ENCODE results near the gene CLPTM1L. TPM values are rescaled to one million over a fixed set of nuclear protein-coding genes. Genes with fewer than 3 reads are reported as not detected.

Gene CLPTM1L
- total RNA-seq, 2 experiments from 2014 or later = 47.2 to 47.4 TPM

DNA sequence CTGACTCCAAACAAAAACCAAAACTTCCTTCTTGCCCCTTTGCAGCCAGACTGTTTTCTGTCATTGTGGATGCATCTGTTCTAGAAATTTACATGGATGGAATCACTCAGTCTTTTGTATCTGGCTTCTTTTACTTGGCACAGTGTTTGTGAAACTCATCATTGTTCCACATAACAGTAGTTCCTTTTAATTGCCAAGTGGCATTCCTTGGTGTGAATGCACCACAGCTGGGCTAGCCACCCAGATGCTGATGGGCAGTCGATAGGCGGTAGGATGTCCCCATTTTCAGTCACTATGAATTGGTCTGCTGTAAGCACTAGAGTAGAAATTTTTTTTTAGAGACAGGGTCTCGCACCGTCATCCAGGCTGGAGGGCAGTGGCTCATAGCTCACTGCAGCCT is 6.3 kb upstream of the CLPTM1L start:
- Mint-ChIP-seq H3K9me3 (no peaks in the 10 kb centered on the region), H3K4me3 (no peak overlapping the region), H3K4me1 (ENCODE audit: low read depth) (peaks cover 3% of the 10 kb centered on the region), H3K36me3 (ENCODE audit: low read depth) (no peaks in the 10 kb centered on the region), H3K27ac (no peak overlapping the region), H3K27me3 (no peaks in the 10 kb centered on the region)
- Histone ChIP-seq H3K27ac (ENCODE audit: low read depth in 1 of 2, low read length in 2 of 2) (no peak overlapping the region), H3K36me3 (ENCODE audit: insufficient read depth, low read length) (no peaks in the 10 kb centered on the region), H3K4me3 (ENCODE audit: low read length) (no peak overlapping the region), H3K27me3 (ENCODE audit: control insufficient read depth in 1 of 2, insufficient read depth in 2 of 2, low read length in 2 of 2) (peaks cover 0 to 2% of the 10 kb centered on the region in 2 experiments), H3K4me1 (ENCODE audit: insufficient read depth, low read length) (peaks cover 3% of the 10 kb centered on the region), H3K9me3 (ENCODE audit: control insufficient read depth in 1 of 2, insufficient read depth in 1 of 2, low read length in 2 of 2) (no peaks in the 10 kb centered on the region)
- CTCF ChIA-PET = no interaction called here
- no peak for TF ChIP-seq CTCF (IDR thresholded peaks at IDR 0.05)
- ATAC-seq (ENCODE audit: poor library complexity) = no peak
- DNase-seq = no peak
- POLR2A ChIA-PET = interaction anchor here (0.7 to 1.2 kb wide), 2 partner anchors 35 to 41 kb away, joined by 3 to 4 read pairs; no protein-coding TSS in a partner anchor
- intact Hi-C loops (cut with DNase I, micrococcal nuclease) = no loop called here

DNA sequence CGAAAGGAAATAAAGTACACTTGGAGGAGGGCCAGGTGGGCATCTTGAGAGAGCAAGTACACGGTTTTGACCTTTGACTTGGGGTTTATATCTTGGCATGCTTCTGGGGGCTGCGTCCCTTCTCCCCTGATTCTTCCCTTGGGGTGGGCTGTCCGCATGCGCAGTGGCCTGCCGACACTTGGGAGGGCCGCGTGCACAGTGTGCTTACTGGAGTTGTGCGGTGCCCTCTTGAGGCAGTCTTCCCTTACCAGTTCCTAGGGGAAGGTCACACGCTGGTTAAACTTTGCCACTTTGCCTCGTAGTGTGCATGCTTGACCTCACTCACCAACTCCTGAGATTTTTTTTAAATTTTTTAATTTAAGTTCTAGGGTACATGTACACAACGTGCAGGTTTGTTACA is 4.3 kb upstream of the CLPTM1L start:
- peaks cover under 1% of the 10 kb centered on the region for H3K36me3 Mint-ChIP-seq (ENCODE audit: low read depth)
- TF ChIP-seq CTCF (IDR thresholded peaks at IDR 0.05) = no peak
- POLR2A ChIA-PET = no interaction called here

GRCh38 chr5:1348986-1349245 is 4.0 kb upstream of the CLPTM1L start:
- Histone ChIP-seq H3K36me3 (ENCODE audit: insufficient read depth, low read length) (no peaks in the 10 kb centered on the region), H3K4me3 (ENCODE audit: low read length) (no peak overlapping the region), H3K27ac (ENCODE audit: low read depth in 1 of 2, low read length in 2 of 2) (no peak overlapping the region), H3K9me3 (ENCODE audit: control insufficient read depth in 1 of 2, insufficient read depth in 1 of 2, low read length in 2 of 2) (no peaks in the 10 kb centered on the region), H3K4me1 (ENCODE audit: insufficient read depth, low read length) (peaks cover 19% of the 10 kb centered on the region), H3K27me3 (ENCODE audit: control insufficient read depth in 1 of 2, insufficient read depth in 2 of 2, low read length in 2 of 2) (no peaks in the 10 kb centered on the region)
- Mint-ChIP-seq H3K27ac (no peak overlapping the region), H3K27me3 (no peaks in the 10 kb centered on the region), H3K4me1 (ENCODE audit: low read depth) (peaks cover 10% of the 10 kb centered on the region), H3K9me3 (no peaks in the 10 kb centered on the region), H3K36me3 (ENCODE audit: low read depth) (peaks cover 4% of the 10 kb centered on the region), H3K4me3 (no peak overlapping the region)
- ATAC-seq (ENCODE audit: poor library complexity) = no peak
- no peak for DNase-seq
- ChIA-PET CTCF (no interaction called here), POLR2A (no interaction called here)
- intact Hi-C loops (cut with DNase I, micrococcal nuclease) = loop anchor here (5.0 to 10.0 kb wide), 4 partner anchors 54 to 446 kb away; partner anchors contain the start of genes LPCAT1 (in 1 of the 2), MRPL36 (in 1 of the 2) and TERT (in 1 of the 2)
- TF ChIP-seq CTCF (IDR thresholded peaks at IDR 0.05) = no peak

More for the DNA sequence above, 4.3 kb upstream of the CLPTM1L start:
- peaks cover 15% of the 10 kb centered on the region for H3K4me1 ChIP-seq (ENCODE audit: insufficient read depth, low read length)
- no peak overlapping the region for H3K4me3 ChIP-seq (ENCODE audit: low read length)
- peak overlapping the region; percentile 62 for H3K4me3 Mint-ChIP-seq
- H3K27me3 Mint-ChIP-seq = no peaks in the 10 kb centered on the region
- no peak overlapping the region for H3K27ac ChIP-seq (ENCODE audit: low read depth in 1 of 2, low read length in 2 of 2)
- no peaks in the 10 kb centered on the region for H3K9me3 ChIP-seq (ENCODE audit: control insufficient read depth in 1 of 2, insufficient read depth in 1 of 2, low read length in 2 of 2)
- intact Hi-C loops (cut with DNase I, micrococcal nuclease) = loop anchor here (5.0 to 10.0 kb wide), 4 partner anchors 54 to 446 kb away; partner anchors contain the start of genes LPCAT1 (in 1 of the 2), MRPL36 (in 1 of the 2) and TERT (in 1 of the 2)
- CTCF ChIA-PET = no interaction called here
- peaks cover 6% of the 10 kb centered on the region for H3K4me1 Mint-ChIP-seq (ENCODE audit: low read depth)
- no peaks in the 10 kb centered on the region for H3K36me3 ChIP-seq (ENCODE audit: insufficient read depth, low read length)
- ATAC-seq (ENCODE audit: poor library complexity) (no peak), DNase-seq (no peak)
- no peaks in the 10 kb centered on the region for H3K27me3 ChIP-seq (ENCODE audit: control insufficient read depth in 1 of 2, insufficient read depth in 2 of 2, low read length in 2 of 2)
- no peaks in the 10 kb centered on the region for H3K9me3 Mint-ChIP-seq
- H3K27ac Mint-ChIP-seq = no peak overlapping the region
